ENCODE results near the gene MADCAM1.

GRCh38 chr19:478976-479375 is 17.3 kb upstream of the MADCAM1 start:
- TF ChIP-seq EZH2 (IDR thresholded peaks at IDR 0.05; ENCODE audit: borderline replicate concordance) (no peak), CTCF (IDR thresholded peaks at IDR 0.05; ENCODE audit: poor library complexity) (no peak), EZH2phosphoT487 (IDR thresholded peaks at IDR 0.05; ENCODE audit: low read depth, severe bottlenecking, unreplicated experiment) (no peak)

Measured in hepatocyte (in vitro differentiated cells).